WTC11 (cell line): Measurements from ENCODE around the gene ARFGAP2. TPM values are rescaled to one million over a fixed set of nuclear protein-coding genes. Genes with fewer than 3 reads are reported as not detected.
A peak's percentile ranks its signal among the peaks of the same experiment; 100 is the strongest.

Experiments
- ATAC-seq: fragments of 200-7000 bp; cut with Tn5 transposase; 2 replicates; pipeline ENCODE4 v1.10.0; 2021; ENCODE audit warnings: mild to moderate bottlenecking, moderate library complexity
- CTCF ChIA-PET: fragments of 300-600 bp; sonication (Branson Sonifier 250); formaldehyde crosslinking; loops from one replicate; lab custom pipeline; 2021; ENCODE audit warnings: antibody characterized with exemption; lab: Charles Lee
- POLR2A ChIA-PET: fragments of 350-600 bp; sonication (Branson Sonifier 250); formaldehyde crosslinking; loops from one replicate; lab custom pipeline; 2021; ENCODE audit warnings: antibody characterized with exemption; lab: Charles Lee
- DNase-seq: peaks from one replicate; pipeline ENCODE4 v3.0.0; 2021; ENCODE audit warnings: low spot score
- H3K27ac Mint-ChIP-seq: 2 replicates; pipeline ENCODE4 v1.8.0; 2021; ENCODE audit warnings: mixed read lengths
- H3K27me3 Mint-ChIP-seq: 2 replicates; pipeline ENCODE4 v1.8.0; 2021; ENCODE audit warnings: low read depth, mild to moderate bottlenecking, moderate library complexity, mixed read lengths
- H3K36me3 Mint-ChIP-seq: 2 replicates; pipeline ENCODE4 v1.8.0; 2021; ENCODE audit warnings: mixed read lengths
- H3K4me1 Mint-ChIP-seq: 2 replicates; pipeline ENCODE4 v1.8.0; 2022; ENCODE audit warnings: mixed read lengths
- H3K4me3 Mint-ChIP-seq: 2 replicates; pipeline ENCODE4 v1.8.0; 2021; ENCODE audit warnings: mild to moderate bottlenecking, moderate library complexity, mixed read lengths
- H3K9me3 Mint-ChIP-seq: 2 replicates; pipeline ENCODE4 v1.8.0; 2021; ENCODE audit warnings: mixed read lengths
- CBFB ChIP-seq: sonication (generic); formaldehyde crosslinking; IDR thresholded peaks from 2 replicates; pipeline ENCODE4 v1.8.1; 2022; ENCODE audit warnings: mild to moderate bottlenecking, low read depth, missing genetic modification reagents
- CREM ChIP-seq: sonication (generic); formaldehyde crosslinking; IDR thresholded peaks from 2 replicates; pipeline ENCODE4 v1.8.1; 2022; ENCODE audit warnings: mild to moderate bottlenecking, missing genetic modification reagents, moderate library complexity
- CTCF ChIP-seq: fragments of 200-600 bp; IDR thresholded peaks from 2 replicates; pipeline ENCODE4 v1.8.0; 2022; ENCODE audit warnings: antibody characterized with exemption
- ETV6 ChIP-seq: sonication (generic); formaldehyde crosslinking; IDR thresholded peaks from 2 replicates; pipeline ENCODE4 v1.8.1; 2022; ENCODE audit warnings: mild to moderate bottlenecking, missing genetic modification reagents
- FOXK1 ChIP-seq: sonication (generic); formaldehyde crosslinking; IDR thresholded peaks from 2 replicates; pipeline ENCODE4 v1.8.0; 2022; ENCODE audit warnings: mild to moderate bottlenecking, moderate library complexity, missing genetic modification reagents
- FOXP1 ChIP-seq: sonication (generic); formaldehyde crosslinking; IDR thresholded peaks from 2 replicates; pipeline ENCODE4 v1.8.0; 2022; ENCODE audit warnings: missing genetic modification reagents, mild to moderate bottlenecking, moderate library complexity, borderline replicate concordance
- GABPB1 ChIP-seq: sonication (generic); formaldehyde crosslinking; IDR thresholded peaks from 2 replicates; pipeline ENCODE4 v1.8.1; 2023; ENCODE audit warnings: mild to moderate bottlenecking, missing genetic modification reagents
- GTF2I ChIP-seq: fragments of 250-450 bp; sonication (Bioruptor Pico); conservative IDR thresholded peaks from 2 replicates; pipeline ENCODE4 v1.4.0; 2021; ENCODE audit warnings: mild to moderate bottlenecking
- IRF1 ChIP-seq: sonication (generic); formaldehyde crosslinking; IDR thresholded peaks from 2 replicates; pipeline ENCODE4 v1.8.0; 2023; ENCODE audit warnings: missing genetic modification reagents
- JUN ChIP-seq: sonication (generic); formaldehyde crosslinking; IDR thresholded peaks from 2 replicates; pipeline ENCODE4 v1.8.0; 2023; ENCODE audit warnings: mild to moderate bottlenecking, missing genetic modification reagents
- MLX ChIP-seq: sonication (generic); formaldehyde crosslinking; IDR thresholded peaks from 2 replicates; pipeline ENCODE4 v1.8.1; 2023; ENCODE audit warnings: mild to moderate bottlenecking, missing genetic modification reagents, moderate library complexity
- MXD4 ChIP-seq: fragments of 250-450 bp; sonication (Bioruptor Pico); IDR thresholded peaks from 2 replicates; pipeline ENCODE4 v1.8.0; 2021; ENCODE audit warnings: mild to moderate bottlenecking, moderate library complexity, borderline replicate concordance
- NFYB ChIP-seq: sonication (generic); formaldehyde crosslinking; conservative IDR thresholded peaks from 2 replicates; pipeline ENCODE4 v1.8.0; 2022; ENCODE audit warnings: low read depth, missing genetic modification reagents
- RORB ChIP-seq: fragments of 250-450 bp; sonication (Bioruptor Pico); IDR thresholded peaks from 2 replicates; pipeline ENCODE4 v1.9.0; 2021; ENCODE audit warnings: mild to moderate bottlenecking
- SOX15 ChIP-seq: fragments of 250-450 bp; sonication (Bioruptor Pico); IDR thresholded peaks from 2 replicates; pipeline ENCODE4 v1.9.0; 2021; ENCODE audit warnings: mild to moderate bottlenecking
- TEAD1 ChIP-seq: sonication (generic); formaldehyde crosslinking; IDR thresholded peaks from 2 replicates; pipeline ENCODE4 v1.8.0; 2022; ENCODE audit warnings: mild to moderate bottlenecking, missing genetic modification reagents
- USF2 ChIP-seq: sonication (generic); formaldehyde crosslinking; IDR thresholded peaks from 2 replicates; pipeline ENCODE4 v1.8.1; 2023; ENCODE audit warnings: mild to moderate bottlenecking, missing genetic modification reagents, moderate library complexity
- ZNF425 ChIP-seq: fragments of 250-450 bp; sonication (Bioruptor Pico); conservative IDR thresholded peaks from 2 replicates; pipeline ENCODE4 v1.9.0; 2021; ENCODE audit warnings: mild to moderate bottlenecking
- ZNF671 ChIP-seq: fragments of 250-450 bp; sonication (Bioruptor Pico); IDR thresholded peaks from 2 replicates; pipeline ENCODE4 v1.8.0; 2021; ENCODE audit warnings: mild to moderate bottlenecking
- total RNA-seq: library from RNA; stranded (reverse); gene quantifications from 3 replicates; pipeline ENCODE4 v1.2.3, GENCODE V29; 2021

The ARFGAP2 gene
- total RNA-seq, 1 experiment from 2014 or later, result 73.0 TPM

- TF ChIP-seq USF2 (CRISPR knock-in tag) (no peak), GTF2I (no peak), CREM (CRISPR knock-in tag) (no peak), MXD4 (CRISPR knock-in tag) (no peak), JUN (CRISPR knock-in tag) (no peak), RORB (CRISPR knock-in tag) (no peak), ZNF671 (CRISPR knock-in tag) (no peak), FOXK1 (CRISPR knock-in tag) (no peak), NFYB (CRISPR knock-in tag) (no peak)
Observed at GRCh38 chr11:47222696-47223095, 46.0 kb upstream of the ARFGAP2 start (continued).

GRCh38 chr11:47220401-47220821, 43.7 kb upstream of the ARFGAP2 start:
- ChIA-PET POLR2A (interaction anchor here (0.7 to 1.6 kb wide), 3 partner anchors 28 to 35 kb away, joined by 3 read pairs; partner anchors contain the start of genes ACP2 and PACSIN3), CTCF (interaction anchor here (1.3 to 2.1 kb wide), 4 partner anchors 17 to 154 kb away, joined by 3 to 6 read pairs (median 4); partner anchors contain the start of gene NR1H3)
- Mint-ChIP-seq H3K4me3 (no peak overlapping the region), H3K27me3 (no peaks in the 10 kb centered on the region), H3K9me3 (no peaks in the 10 kb centered on the region), H3K36me3 (peaks cover 55% of the 10 kb centered on the region), H3K4me1 (peaks cover 27% of the 10 kb centered on the region), H3K27ac (peak overlapping the region; percentile 83)
- ATAC-seq, result no peak
- DNase-seq, result no peak
- no peak for TF ChIP-seq ETV6
- peak; percentile 45; the same call in 1 of the 2 replicates for TF ChIP-seq GABPB1 (CRISPR knock-in tag)

GRCh38 chr11:47216121-47216798, 39.6 kb upstream of the ARFGAP2 start:
- peaks cover 29% of the 10 kb centered on the region for H3K4me1 Mint-ChIP-seq
- POLR2A ChIA-PET, result interaction anchor here (0.5 to 3.4 kb wide), 6 partner anchors 12 to 155 kb away, joined by 3 to 114 read pairs (median 8); partner anchors contain the start of genes NR1H3 and PACSIN3
- no peaks in the 10 kb centered on the region; the same call in 1 of the 2 replicates for H3K27me3 Mint-ChIP-seq
- no peak for DNase-seq
- H3K9me3 Mint-ChIP-seq, result no peaks in the 10 kb centered on the region
- H3K27ac Mint-ChIP-seq, result peak overlapping the region; percentile 99
- H3K36me3 Mint-ChIP-seq, result peaks cover 30% of the 10 kb centered on the region
- CTCF ChIA-PET, result interaction anchor here (0.6 to 3.7 kb wide), 8 partner anchors 18 to 336 kb away, joined by 3 to 65 read pairs (median 26); partner anchors contain the start of genes ACP2 and NR1H3
- H3K4me3 Mint-ChIP-seq, result peak overlapping the region; percentile 97
- TF ChIP-seq MLX (CRISPR knock-in tag), result no peak
- no peak for TF ChIP-seq SOX15 (CRISPR knock-in tag)
- TF ChIP-seq FOXP1, result no peak
- no peak for TF ChIP-seq CTCF
- no peak for TF ChIP-seq ZNF425 (CRISPR knock-in tag)
- TF ChIP-seq GABPB1 (CRISPR knock-in tag), result no peak
- TF ChIP-seq CBFB (CRISPR knock-in tag), result no peak
- no peak for TF ChIP-seq TEAD1 (CRISPR knock-in tag)
- no peak for TF ChIP-seq IRF1 (CRISPR knock-in tag)
- TF ChIP-seq, all 79 proteins: peak for 0
- ATAC-seq, result no peak
